ENCODE results near the gene PRKCZ. TPM values are rescaled to one million over a fixed set of nuclear protein-coding genes. Genes with fewer than 3 reads are reported as not detected.

Gene PRKCZ
- total and polyA plus RNA-seq, 2 of the 4 experiments (the other 2 are of a cell fraction) = 2.0 to 3.5 TPM

DNA sequence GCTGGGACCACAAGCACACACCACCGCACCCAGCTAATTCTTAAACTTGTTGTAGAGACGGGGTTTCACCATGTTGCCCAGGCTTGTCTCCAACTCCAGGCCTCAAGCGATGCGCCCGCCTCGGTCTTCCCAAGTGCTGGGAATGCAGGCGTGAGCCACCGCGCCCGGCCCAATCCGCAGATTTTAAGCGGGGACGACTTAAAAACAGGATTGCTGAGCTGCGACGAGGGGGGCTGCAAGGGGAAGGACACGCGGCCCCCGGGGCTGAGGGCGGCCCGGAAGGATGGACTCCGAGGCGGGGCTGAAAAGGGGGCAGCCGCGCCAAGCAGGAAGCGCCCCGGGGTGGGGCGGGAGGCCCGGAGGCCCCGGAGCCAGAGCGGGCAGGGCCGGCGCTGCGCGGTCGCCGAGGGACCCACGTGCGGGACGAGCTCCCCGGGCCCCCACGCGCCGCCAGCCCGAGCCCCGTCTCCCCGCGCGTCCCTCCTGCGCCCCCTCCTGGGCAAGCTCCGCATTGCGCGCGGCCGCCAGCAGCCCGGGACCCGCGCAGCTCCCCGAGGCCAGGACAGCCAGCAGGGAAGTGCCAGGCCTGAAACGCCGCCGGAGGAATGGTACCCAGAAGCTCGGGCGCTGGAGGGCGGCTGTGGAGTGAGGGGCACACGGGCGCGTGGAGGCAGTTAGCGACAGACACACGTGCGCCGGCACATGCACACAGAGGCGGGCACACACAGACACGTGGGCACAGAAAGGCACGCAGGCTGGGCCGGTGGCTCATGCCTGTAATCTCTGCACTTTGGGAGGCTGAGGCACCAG, 5.5 kb upstream of the PRKCZ start:
- no TSS peak for BruUV-seq (replicated peaks)
- Histone ChIP-seq H2BK15ac (ENCODE audit: low read depth, low read length) (no peak overlapping the region), H4K5ac (ENCODE audit: low read depth, low read length) (no peak overlapping the region), H3K4ac (ENCODE audit: low read depth, low read length) (no peak overlapping the region), H3K23ac (ENCODE audit: low read depth, low read length) (no peak overlapping the region), H3K56ac (ENCODE audit: extremely low read depth, insufficient read depth, low read length) (no peak overlapping the region), H3K4me3 (ENCODE audit: insufficient read depth, low read depth, low read length) (no peak overlapping the region; the same call in 1 of the 2 replicates), H3K18ac (ENCODE audit: low read depth, low read length) (no peak overlapping the region), H4K91ac (ENCODE audit: insufficient read depth, low read depth, low read length) (no peak overlapping the region), H2BK5ac (ENCODE audit: low read depth, low read length, poor library complexity, severe bottlenecking) (no peak overlapping the region), H3K4me2 (ENCODE audit: low read depth, low read length) (peak overlapping the region; percentile 34; the same call in 1 of the 2 replicates), H4K8ac (ENCODE audit: low read depth in 2 of 2, low read length in 2 of 2) (no peak overlapping the region), H2BK20ac (ENCODE audit: low read depth, low read length) (no peak overlapping the region), H3K79me1 (ENCODE audit: low read depth in 1 of 2, low read length in 2 of 2) (no peaks in the 10 kb centered on the region), H3K14ac (replicated peaks; ENCODE audit: low read depth, low read length) (no peak overlapping the region), H3K9ac (ENCODE audit: low read depth, low read length) (no peak overlapping the region), H2BK120ac (ENCODE audit: low read depth, low read length) (no peak overlapping the region), H3K9me1 (ENCODE audit: insufficient read depth, low read length) (no peaks in the 10 kb centered on the region), H4K20me1 (ENCODE audit: insufficient read depth, low read length) (no peaks in the 10 kb centered on the region; the same call in 1 of the 2 replicates), H3K27ac (ENCODE audit: insufficient read depth, low read length) (no peak overlapping the region), H3K4me1 (ENCODE audit: control insufficient read depth, insufficient read depth, low read length) (peaks cover 2% of the 10 kb centered on the region; the same call in 1 of the 2 replicates), H2AFZ (replicated peaks; ENCODE audit: low read length, poor library complexity) (peak overlapping the region; percentile 91), H2AK5ac (ENCODE audit: low read depth, low read length) (no peak overlapping the region), H3K27me3 (ENCODE audit: control insufficient read depth, insufficient read depth, low read length) (peaks cover 46% of the 10 kb centered on the region), H3K9me3 (ENCODE audit: control insufficient read depth, insufficient read depth, low read length) (no peaks in the 10 kb centered on the region; the same call in 1 of the 2 replicates), H3K36me3 (ENCODE audit: control insufficient read depth, insufficient read depth, low read length) (no peaks in the 10 kb centered on the region), H2AK9ac (replicated peaks; ENCODE audit: low read depth, low read length, poor library complexity) (peak overlapping the region; percentile 72)
- ATAC-seq (ENCODE audit: low read depth) = peak; percentile 98
- in situ Hi-C loops (cut with MboI; ENCODE audit: low sequenced_read_pairs) = loop anchor here (10.0 kb wide), 1 partner anchor 90 kb away; no protein-coding TSS in a partner anchor
- ChIA-PET CTCF (interaction anchor here (0.5 to 2.4 kb wide), 14 partner anchors 9 to 139 kb away, joined by 3 to 10 read pairs (median 4); no protein-coding TSS in a partner anchor), POLR2A (ENCODE audit: unreplicated experiment) (no interaction called here)
- peak; percentile 4 for DNase-seq
- 12% methylated on average over 57 of the region's 75 CpGs; no CpG with 5 or more reads in 1 of the 2 experiments for WGBS, 2 experiments (ENCODE audit: extremely low coverage in 2 of 2, insufficient read length in 1 of 2)
- dilution Hi-C loops (cut with HindIII; ENCODE audit: low sequenced_read_pairs, unreplicated experiment) = no loop called here
- intact Hi-C loops (cut with micrococcal nuclease) = loop anchor here (1.0 to 5.0 kb wide), 2 partner anchors 82 to 100 kb away; no protein-coding TSS in a partner anchor
- TF ChIP-seq MXI1 (IDR thresholded peaks at IDR 0.05; ENCODE audit: borderline replicate concordance, low read depth, low read length) (peak; percentile 63; the same call in 1 of the 2 replicates), RFX5 (IDR thresholded peaks at IDR 0.05; ENCODE audit: low read depth, low read length) (no peak), USF2 (IDR thresholded peaks at IDR 0.05; ENCODE audit: low read depth, low read length) (no peak), MAFK (IDR thresholded peaks at IDR 0.05; ENCODE audit: low read depth, low read length) (no peak), CEBPB (IDR thresholded peaks at IDR 0.05; ENCODE audit: low read depth, low read length) (no peak), CTCF (conservative IDR thresholded peaks at IDR 0.05; ENCODE audit: low read depth, low read length) (peak; percentile 82), FOS (IDR thresholded peaks at IDR 0.05; ENCODE audit: low read depth, low read length) (no peak), SMC3 (IDR thresholded peaks at IDR 0.05; ENCODE audit: low read depth, low read length) (peak; percentile 53), BHLHE40 (IDR thresholded peaks at IDR 0.05; ENCODE audit: low read depth, low read length) (no peak), NFE2L2 (IDR thresholded peaks at IDR 0.05; ENCODE audit: low read depth, low read length) (no peak), MAZ (IDR thresholded peaks at IDR 0.05; ENCODE audit: borderline replicate concordance, low read depth, low read length) (peak; percentile 36; the same call in 1 of the 2 replicates), RAD21 (IDR thresholded peaks at IDR 0.05; ENCODE audit: low read length) (peak; percentile 74)
- TF ChIP-seq, protein P1, sequence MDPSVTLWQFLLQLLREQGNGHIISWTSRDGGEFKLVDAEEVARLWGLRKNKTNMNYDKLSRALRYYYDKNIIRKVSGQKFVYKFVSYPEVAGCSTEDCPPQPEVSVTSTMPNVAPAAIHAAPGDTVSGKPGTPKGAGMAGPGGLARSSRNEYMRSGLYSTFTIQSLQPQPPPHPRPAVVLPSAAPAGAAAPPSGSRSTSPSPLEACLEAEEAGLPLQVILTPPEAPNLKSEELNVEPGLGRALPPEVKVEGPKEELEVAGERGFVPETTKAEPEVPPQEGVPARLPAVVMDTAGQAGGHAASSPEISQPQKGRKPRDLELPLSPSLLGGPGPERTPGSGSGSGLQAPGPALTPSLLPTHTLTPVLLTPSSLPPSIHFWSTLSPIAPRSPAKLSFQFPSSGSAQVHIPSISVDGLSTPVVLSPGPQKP (IDR thresholded peaks at IDR 0.05; ENCODE audit: borderline replicate concordance, low read depth, low read length) = no peak
